Measurements from ENCODE around the gene HOXA11.
A peak's percentile ranks its signal among the peaks of the same experiment; 100 is the strongest.

The HOXA11 gene

GRCh38 chr7:27154369-27154768 lies 30.7 kb downstream of the HOXA11 start:
- Histone ChIP-seq H3K27me3 (ENCODE audit: control insufficient read depth, insufficient read depth, low read length) (peaks cover 99% of the 10 kb centered on the region), H3K9ac (ENCODE audit: low read depth, low read length) (no peak overlapping the region), H3K9me3 (ENCODE audit: control insufficient read depth, insufficient read depth, low read length) (no peaks in the 10 kb centered on the region), H3K4me1 (ENCODE audit: control insufficient read depth, insufficient read depth, low read length) (no peaks in the 10 kb centered on the region), H3K36me3 (ENCODE audit: control insufficient read depth, insufficient read depth, low read length) (no peaks in the 10 kb centered on the region), H3K4me3 (ENCODE audit: low read depth, low read length) (peak overlapping the region; percentile 11)

- Histone ChIP-seq H3K27me3 (ENCODE audit: control insufficient read depth, insufficient read depth, low read length) (peaks cover 99% of the 10 kb centered on the region), H3K9ac (ENCODE audit: low read depth, low read length) (no peak overlapping the region), H3K36me3 (ENCODE audit: control insufficient read depth, insufficient read depth, low read length) (no peaks in the 10 kb centered on the region), H3K4me1 (ENCODE audit: control insufficient read depth, insufficient read depth, low read length) (no peaks in the 10 kb centered on the region), H3K4me3 (ENCODE audit: low read depth, low read length) (peak overlapping the region; percentile 5), H3K9me3 (ENCODE audit: control insufficient read depth, insufficient read depth, low read length) (no peaks in the 10 kb centered on the region)
Measured at GRCh38 chr7:27153526-27153925, 31.5 kb downstream of the HOXA11 start.

GRCh38 chr7:27152816-27153442 lies 32.1 kb downstream of the HOXA11 start:
- H3K36me3 ChIP-seq (ENCODE audit: control insufficient read depth, insufficient read depth, low read length): no peaks in the 10 kb centered on the region
- peaks cover 99% of the 10 kb centered on the region for H3K27me3 ChIP-seq (ENCODE audit: control insufficient read depth, insufficient read depth, low read length)
- H3K9me3 ChIP-seq (ENCODE audit: control insufficient read depth, insufficient read depth, low read length): no peaks in the 10 kb centered on the region
- no peak overlapping the region for H3K9ac ChIP-seq (ENCODE audit: low read depth, low read length)
- no peaks in the 10 kb centered on the region for H3K4me1 ChIP-seq (ENCODE audit: control insufficient read depth, insufficient read depth, low read length)
- H3K4me3 ChIP-seq (ENCODE audit: low read depth, low read length): peak overlapping the region; percentile 13

- Histone ChIP-seq H3K9me3 (ENCODE audit: control insufficient read depth, insufficient read depth, low read length) (no peaks in the 10 kb centered on the region), H3K9ac (ENCODE audit: low read depth, low read length) (no peak within 1 kb of the TSS), H3K4me3 (ENCODE audit: low read depth, low read length) (peak within 1 kb of the TSS; percentile 37), H3K4me1 (ENCODE audit: control insufficient read depth, insufficient read depth, low read length) (no peaks in the 10 kb centered on the region), H3K27me3 (ENCODE audit: control insufficient read depth, insufficient read depth, low read length) (peaks cover 99% of the 10 kb centered on the region), H3K36me3 (ENCODE audit: control insufficient read depth, insufficient read depth, low read length) (no peaks in the 10 kb centered on the region)
Measured at GRCh38 chr7:27151931-27152815, 32.9 kb downstream of the HOXA11 start, which contains the start of gene HOXA3. Gene HOXA3, minus strand, starts transcription at chr7:27152583. Its CDS starts 41,943 bp downstream, at chr7:27110640.

DNA sequence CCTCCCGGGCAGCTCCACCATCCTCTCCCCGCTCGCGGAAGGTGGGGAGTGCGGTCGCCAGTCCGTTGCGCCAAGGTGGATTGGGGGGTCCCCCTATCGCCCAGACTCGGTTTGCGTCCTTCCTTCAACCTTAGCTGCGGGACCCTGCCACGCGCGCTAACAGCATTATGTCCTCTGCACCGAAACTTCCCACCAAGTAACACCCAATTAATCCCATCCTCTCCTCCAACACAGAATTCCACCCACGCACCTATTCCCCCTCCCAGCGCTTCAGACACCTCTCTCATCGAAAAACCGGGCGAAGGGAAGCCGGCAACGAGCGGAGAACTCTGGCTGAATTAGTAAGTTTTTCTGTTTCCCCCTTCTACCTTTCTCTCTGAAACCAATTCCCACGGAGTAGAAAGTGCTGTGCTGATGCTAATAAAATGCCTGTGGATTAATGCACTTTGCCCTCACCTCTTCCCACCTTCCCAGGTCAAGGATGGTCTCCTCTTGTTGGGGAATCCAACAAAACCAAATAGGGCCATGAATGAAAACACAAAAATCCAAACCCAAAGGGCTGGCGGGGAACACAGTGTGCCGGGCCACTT lies 33.6 kb downstream of the HOXA11 start:
- no peaks in the 10 kb centered on the region for H3K36me3 ChIP-seq (ENCODE audit: control insufficient read depth, insufficient read depth, low read length)
- H3K27me3 ChIP-seq (ENCODE audit: control insufficient read depth, insufficient read depth, low read length): peaks cover 99% of the 10 kb centered on the region
- no peak overlapping the region for H3K9ac ChIP-seq (ENCODE audit: low read depth, low read length)
- H3K9me3 ChIP-seq (ENCODE audit: control insufficient read depth, insufficient read depth, low read length): no peaks in the 10 kb centered on the region
- H3K4me3 ChIP-seq (ENCODE audit: low read depth, low read length): peak overlapping the region; percentile 37
- no peaks in the 10 kb centered on the region for H3K4me1 ChIP-seq (ENCODE audit: control insufficient read depth, insufficient read depth, low read length)

GRCh38 chr7:27150568-27151340 lies 34.3 kb downstream of the HOXA11 start:
- Histone ChIP-seq H3K27me3 (ENCODE audit: control insufficient read depth, insufficient read depth, low read length) (peaks cover 99% of the 10 kb centered on the region), H3K4me3 (ENCODE audit: low read depth, low read length) (peak overlapping the region; percentile 37), H3K4me1 (ENCODE audit: control insufficient read depth, insufficient read depth, low read length) (no peaks in the 10 kb centered on the region), H3K9me3 (ENCODE audit: control insufficient read depth, insufficient read depth, low read length) (no peaks in the 10 kb centered on the region), H3K9ac (ENCODE audit: low read depth, low read length) (no peak overlapping the region), H3K36me3 (ENCODE audit: control insufficient read depth, insufficient read depth, low read length) (no peaks in the 10 kb centered on the region)

DNA sequence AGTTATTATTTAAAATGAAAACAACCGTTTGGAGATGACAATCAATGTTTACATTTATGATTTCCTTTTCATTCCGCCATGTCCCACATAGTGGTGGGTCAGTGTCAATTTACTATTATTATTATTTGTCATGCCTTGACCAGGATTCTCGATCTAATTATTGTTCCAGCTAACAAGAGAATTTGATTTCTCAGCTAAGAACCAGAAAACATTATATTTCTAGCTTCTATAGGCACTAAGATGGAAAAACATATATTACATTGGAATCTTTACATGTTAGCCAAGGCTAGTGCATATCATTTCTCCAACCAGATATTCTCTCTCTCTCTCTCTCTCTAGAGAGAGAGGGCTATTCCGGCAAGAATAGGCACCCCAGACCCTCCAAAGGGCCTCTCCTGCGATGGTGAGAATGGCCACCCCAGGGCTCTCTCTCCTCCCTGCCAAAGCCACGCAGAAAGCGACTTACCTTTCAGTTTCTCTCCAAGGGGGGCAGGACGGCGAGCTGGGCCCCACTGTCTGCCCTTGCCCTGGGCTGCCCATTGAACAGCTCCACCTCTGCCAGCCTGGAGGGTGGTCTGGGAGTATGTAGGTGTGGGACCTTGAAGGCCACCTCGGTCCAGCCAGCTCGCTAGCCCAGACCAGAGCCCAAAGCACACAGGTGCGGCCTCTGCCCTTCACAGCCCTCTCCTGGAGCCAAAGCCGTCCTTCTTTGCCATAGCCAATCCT lies 35.0 kb downstream of the HOXA11 start:
- H3K36me3 ChIP-seq (ENCODE audit: control insufficient read depth, insufficient read depth, low read length): no peaks in the 10 kb centered on the region
- H3K4me1 ChIP-seq (ENCODE audit: control insufficient read depth, insufficient read depth, low read length): no peaks in the 10 kb centered on the region
- no peaks in the 10 kb centered on the region for H3K9me3 ChIP-seq (ENCODE audit: control insufficient read depth, insufficient read depth, low read length)
- H3K4me3 ChIP-seq (ENCODE audit: low read depth, low read length): peak overlapping the region; percentile 24
- H3K9ac ChIP-seq (ENCODE audit: low read depth, low read length): no peak overlapping the region
- H3K27me3 ChIP-seq (ENCODE audit: control insufficient read depth, insufficient read depth, low read length): peaks cover 99% of the 10 kb centered on the region

DNA sequence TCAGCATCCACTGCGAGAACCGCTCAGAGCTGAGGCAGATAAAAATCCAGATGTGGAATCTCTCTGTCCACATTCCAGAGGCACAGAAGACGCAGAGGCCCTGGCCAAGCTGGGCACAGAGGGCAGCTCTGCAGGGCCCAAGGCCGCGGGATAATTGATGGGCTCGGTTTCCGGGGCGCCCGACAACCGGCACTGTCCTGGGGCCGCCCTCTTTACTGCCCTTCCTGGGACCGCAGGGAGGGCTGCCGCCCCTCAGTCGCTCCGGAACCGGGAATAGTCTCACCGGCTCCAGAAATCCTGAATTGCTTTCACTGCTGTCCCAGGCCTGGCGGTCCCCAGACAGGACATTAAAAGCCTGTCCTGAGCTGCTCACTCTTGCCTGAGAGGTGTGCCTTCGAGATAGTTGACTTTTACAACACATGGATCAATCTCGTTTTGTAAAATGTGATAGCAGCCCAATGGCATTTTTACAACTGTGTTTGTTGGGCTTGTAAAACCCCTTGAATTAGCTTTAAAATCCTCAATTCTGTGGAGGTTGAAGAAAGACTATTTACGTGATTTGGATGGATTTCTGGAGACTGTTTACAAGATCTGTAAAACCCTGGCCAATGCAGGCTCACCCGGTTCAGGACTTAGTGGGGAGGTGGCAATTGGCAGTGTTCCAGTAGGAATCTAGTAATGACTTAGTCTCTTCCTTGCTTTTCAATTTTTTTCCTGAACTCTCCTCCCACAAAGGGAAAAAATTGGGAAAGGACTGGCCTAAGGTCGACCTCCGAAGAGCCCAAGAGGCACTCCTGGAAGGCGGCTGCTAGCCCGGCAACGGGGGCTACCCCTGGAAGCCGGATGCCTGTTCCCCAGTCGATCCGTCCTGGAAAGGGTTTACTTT lies 36.0 kb downstream of the HOXA11 start:
- H3K36me3 ChIP-seq (ENCODE audit: control insufficient read depth, insufficient read depth, low read length): no peaks in the 10 kb centered on the region
- H3K4me1 ChIP-seq (ENCODE audit: control insufficient read depth, insufficient read depth, low read length): no peaks in the 10 kb centered on the region
- H3K4me3 ChIP-seq (ENCODE audit: low read depth, low read length): no peak overlapping the region
- H3K9me3 ChIP-seq (ENCODE audit: control insufficient read depth, insufficient read depth, low read length): no peaks in the 10 kb centered on the region
- H3K27me3 ChIP-seq (ENCODE audit: control insufficient read depth, insufficient read depth, low read length): peaks cover 99% of the 10 kb centered on the region
- H3K9ac ChIP-seq (ENCODE audit: low read depth, low read length): no peak overlapping the region

DNA sequence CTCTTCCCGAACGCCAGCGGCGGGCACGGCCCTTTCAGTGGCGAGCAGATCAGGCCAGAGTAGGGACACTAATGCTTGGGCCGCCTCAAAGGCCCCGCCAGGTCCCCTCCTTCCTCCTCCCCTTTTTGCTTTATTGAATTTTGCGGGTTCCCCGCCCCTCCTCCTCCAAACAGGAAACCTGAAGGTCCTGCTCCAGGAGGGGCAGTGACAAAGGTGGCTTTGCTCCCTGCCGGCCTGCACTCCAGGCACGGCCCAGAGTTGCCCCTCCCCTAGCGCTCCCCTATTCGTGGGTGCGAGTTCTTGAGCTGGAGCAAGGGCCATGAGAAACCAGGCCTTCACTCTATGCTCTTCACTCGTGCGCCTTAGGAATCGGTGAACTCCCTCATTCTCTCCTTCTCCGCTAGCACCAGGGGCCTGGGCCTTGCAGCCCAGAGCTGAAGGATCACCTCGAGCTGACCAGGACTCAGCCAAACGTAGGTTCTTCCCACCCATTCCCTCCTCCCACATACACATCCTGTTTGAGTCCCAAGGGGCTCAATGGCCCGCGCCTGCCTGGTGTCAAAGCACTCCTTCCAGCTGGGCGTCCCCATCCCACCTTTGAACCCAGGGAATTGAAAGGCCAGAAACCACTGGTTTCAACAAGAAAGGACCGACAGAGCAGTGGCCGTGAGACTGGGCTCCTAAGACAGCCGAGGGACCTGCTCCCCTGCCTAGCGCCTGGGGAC lies 36.8 kb downstream of the HOXA11 start:
- H3K4me3 ChIP-seq (ENCODE audit: low read depth, low read length): peak overlapping the region; percentile 2
- H3K4me1 ChIP-seq (ENCODE audit: control insufficient read depth, insufficient read depth, low read length): no peaks in the 10 kb centered on the region
- H3K36me3 ChIP-seq (ENCODE audit: control insufficient read depth, insufficient read depth, low read length): no peaks in the 10 kb centered on the region
- no peak overlapping the region for H3K9ac ChIP-seq (ENCODE audit: low read depth, low read length)
- peaks cover 99% of the 10 kb centered on the region for H3K27me3 ChIP-seq (ENCODE audit: control insufficient read depth, insufficient read depth, low read length)
- H3K9me3 ChIP-seq (ENCODE audit: control insufficient read depth, insufficient read depth, low read length): no peaks in the 10 kb centered on the region

Measured in iPS-15b (cell line).